Neural cell (in vitro differentiated cells): ENCODE data around the gene UBE2I.

Experiments
- CTCF ChIP-seq: fragments of 450-650 bp; IDR thresholded peaks from 2 replicates; pipeline ENCODE4 v1.5.1; 2014; ENCODE audit warnings: antibody characterized with exemption, mild to moderate bottlenecking, moderate library complexity; ENCODE audit not compliant: poor library complexity, severe bottlenecking
- EP300 ChIP-seq: fragments of 450-650 bp; conservative IDR thresholded peaks from 2 replicates; pipeline ENCODE4 v1.6.1; 2014; ENCODE audit warnings: antibody characterized with exemption, mild to moderate bottlenecking, moderate library complexity; ENCODE audit not compliant: poor library complexity, severe bottlenecking
- POLR2AphosphoS5 ChIP-seq: IDR thresholded peaks from 2 replicates; pipeline ENCODE4 v1.6.1; 2012
- REST ChIP-seq: IDR thresholded peaks from 2 replicates; pipeline ENCODE4 v1.6.1; 2012; ENCODE audit warnings: borderline replicate concordance

- TF ChIP-seq POLR2AphosphoS5 (no peak), CTCF (no peak), EP300 (no peak), REST (no peak)
These were observed 23.2 kb downstream of the UBE2I start for GRCh38 chr16:1332618-1333148.
